K562 (cell line): Measurements from ENCODE around the gene PHOSPHO1. TPM values are rescaled to one million over a fixed set of nuclear protein-coding genes. Genes with fewer than 3 reads are reported as not detected.

Source experiments
- ASH1L ChIP-seq: fragments of 450-650 bp; IDR thresholded peaks from 2 replicates; pipeline ENCODE4 v1.6.1; 2018; ENCODE audit warnings: borderline replicate concordance, mild to moderate bottlenecking, low read depth; ENCODE audit not compliant: partially characterized antibody
- CHD1 ChIP-seq: fragments of 200-600 bp; sonication (generic); IDR thresholded peaks from one replicate; pipeline ENCODE4 v1.6.1; 2012; ENCODE audit warnings: mild to moderate bottlenecking, moderate library complexity, low read length, inconsistent platforms
- CSDE1 ChIP-seq, 2 experiments: fragments of 450-650 bp; IDR thresholded peaks; 2 replicates each; pipeline ENCODE4 v1.6.1; 2016; ENCODE audit warnings: mild to moderate bottlenecking in 1 of 2
- DNMT1 ChIP-seq: fragments of 450-650 bp; IDR thresholded peaks from 2 replicates; pipeline ENCODE4 v1.6.1; 2016; ENCODE audit warnings: antibody characterized with exemption, mild to moderate bottlenecking
- HDAC3 ChIP-seq: fragments of 450-650 bp; IDR thresholded peaks from 2 replicates; pipeline ENCODE4 v1.6.1; 2018; ENCODE audit warnings: borderline replicate concordance, mild to moderate bottlenecking, moderate library complexity; ENCODE audit not compliant: partially characterized antibody
- HNRNPH1 ChIP-seq: fragments of 200-400 bp; formaldehyde crosslinking; optimal IDR thresholded peaks from 2 replicates; pipeline ENCODE3; 2017; ENCODE audit warnings: low read depth, mild to moderate bottlenecking, low read length, moderate library complexity
- KDM5B ChIP-seq: fragments of 200-600 bp; sonication (generic); IDR thresholded peaks from 2 replicates; pipeline ENCODE4 v1.6.1; 2012; ENCODE audit warnings: low read depth, mild to moderate bottlenecking, moderate library complexity, low read length, control low read depth, inconsistent platforms; ENCODE audit not compliant: insufficient replicate concordance
- MIER1 ChIP-seq: fragments of 450-650 bp; IDR thresholded peaks from 2 replicates; pipeline ENCODE4 v1.6.1; 2016; ENCODE audit warnings: antibody characterized with exemption, mild to moderate bottlenecking, low read depth
- MYBL2 ChIP-seq, 2 experiments: fragments of 450-650 bp in 1 of 2; sonication (generic) in 1 of 2; formaldehyde crosslinking in 1 of 2; IDR thresholded peaks; 2 replicates each; pipeline versions ENCODE4 v1.6.1 to v1.8.1; 2017 to 2022; ENCODE audit warnings: borderline replicate concordance in 1 of 2, inconsistent platforms in 1 of 2, low read depth in 1 of 2, mild to moderate bottlenecking in 1 of 2, missing genetic modification reagents in 1 of 2, moderate library complexity in 1 of 2
- NFATC3 ChIP-seq: fragments of 450-650 bp; IDR thresholded peaks from 2 replicates; pipeline ENCODE4 v1.6.1; 2017; ENCODE audit warnings: mild to moderate bottlenecking
- PCBP1 ChIP-seq: fragments of 200-400 bp; formaldehyde crosslinking; IDR thresholded peaks from 2 replicates; pipeline ENCODE4 v1.6.1; 2018; ENCODE audit warnings: mild to moderate bottlenecking, low read depth, low read length; ENCODE audit not compliant: poor library complexity, severe bottlenecking
- PML ChIP-seq: IDR thresholded peaks from 2 replicates; pipeline ENCODE4 v1.6.1; 2012; ENCODE audit warnings: low read length, inconsistent platforms
- POLR2B ChIP-seq: fragments of 450-650 bp; IDR thresholded peaks from 2 replicates; pipeline ENCODE4 v1.6.1; 2018; ENCODE audit warnings: low read depth; ENCODE audit not compliant: partially characterized antibody
- POLR3G ChIP-seq: IDR thresholded peaks from 2 replicates; pipeline ENCODE4 v1.6.1; 2011; ENCODE audit not compliant: insufficient read length, insufficient replicate concordance; ENCODE audit errors: extremely low read depth
- POU5F1 ChIP-seq: fragments of 150-350 bp; IDR thresholded peaks from 2 replicates; pipeline ENCODE4 v1.6.1; 2014; ENCODE audit warnings: borderline replicate concordance, low read length, low read depth, mild to moderate bottlenecking; ENCODE audit not compliant: partially characterized antibody
- PTBP1 ChIP-seq: fragments of 200-400 bp; formaldehyde crosslinking; IDR thresholded peaks from 2 replicates; pipeline ENCODE4 v1.6.1; 2017; ENCODE audit warnings: low read depth, low read length
- SAFB2 ChIP-seq: fragments of 200-400 bp; formaldehyde crosslinking; IDR thresholded peaks from 2 replicates; pipeline ENCODE4 v1.6.1; 2018; ENCODE audit warnings: borderline replicate concordance, low read length, low read depth, moderate library complexity; ENCODE audit not compliant: severe bottlenecking
- STAT5A ChIP-seq: IDR thresholded peaks from 2 replicates; pipeline ENCODE4 v1.6.1; 2012; ENCODE audit warnings: low read length, inconsistent platforms, borderline replicate concordance
- TBP ChIP-seq: optimal IDR thresholded peaks from 2 replicates; pipeline ENCODE3; 2011; ENCODE audit warnings: low read depth, low read length, improper control_type of control experiment
- TFAM ChIP-seq: fragments of 250-450 bp; sonication (Bioruptor Pico); conservative IDR thresholded peaks from 2 replicates; pipeline ENCODE4 v1.5.0; 2021; ENCODE audit warnings: mild to moderate bottlenecking, moderate library complexity
- polyA plus RNA-seq, 8 experiments: library from polyadenylated mRNA; depleted of rRNA in 4 of 8; stranded (reverse) in 5 of 8; unstranded in 3 of 8; fragments of >200 nt; fragmentation: Nextera tagmentation in 2 of 8; fragmentation: Illumina TruSeq in 1 of 8; extraction: Ambion mirVana in 2 of 8; extraction: Trizol in 1 of 8; gene quantifications; 2 replicates each; pipeline versions ENCODE4 v1.2.1 to v1.2.3, GENCODE V29; 2011 to 2014; ENCODE audit warnings: inconsistent platforms in 1 of 8, missing spikeins in 1 of 8
- total RNA-seq, 7 experiments: library from RNA; depleted of rRNA in 6 of 7; stranded (reverse); fragments of >200 nt in 6 of 7; fragmentation: Illumina TruSeq in 2 of 7; extraction: Trizol in 2 of 7; gene quantifications; 2 replicates each; pipeline versions ENCODE4 v1.2.1 to v1.2.3, GENCODE V29; 2011 to 2021; ENCODE audit warnings: low replicate concordance in 1 of 7
- TF ChIP-seq, protein P1 (sequence below): IDR thresholded peaks from 3 replicates; pipeline ENCODE4 v1.6.1; 2011; ENCODE audit warnings: borderline replicate concordance, mild to moderate bottlenecking; ENCODE audit not compliant: insufficient read length, insufficient read depth
- TF ChIP-seq, protein P2 (sequence below): sonication (generic); formaldehyde crosslinking; IDR thresholded peaks from 2 replicates; pipeline ENCODE4 v1.8.1; 2022; ENCODE audit warnings: missing genetic modification reagents
- TF ChIP-seq, protein P3 (sequence below): sonication (generic); formaldehyde crosslinking; IDR thresholded peaks from 2 replicates; pipeline ENCODE4 v1.8.0; 2022; ENCODE audit warnings: missing genetic modification reagents, mild to moderate bottlenecking, moderate library complexity, borderline replicate concordance

PHOSPHO1 gene
- total and polyA plus RNA-seq, 9 of the 15 experiments (the other 6 are each of a cell fraction or from before 2014, with no cell fraction given): 0.06 to 0.07 TPM; not detected in 7

DNA sequence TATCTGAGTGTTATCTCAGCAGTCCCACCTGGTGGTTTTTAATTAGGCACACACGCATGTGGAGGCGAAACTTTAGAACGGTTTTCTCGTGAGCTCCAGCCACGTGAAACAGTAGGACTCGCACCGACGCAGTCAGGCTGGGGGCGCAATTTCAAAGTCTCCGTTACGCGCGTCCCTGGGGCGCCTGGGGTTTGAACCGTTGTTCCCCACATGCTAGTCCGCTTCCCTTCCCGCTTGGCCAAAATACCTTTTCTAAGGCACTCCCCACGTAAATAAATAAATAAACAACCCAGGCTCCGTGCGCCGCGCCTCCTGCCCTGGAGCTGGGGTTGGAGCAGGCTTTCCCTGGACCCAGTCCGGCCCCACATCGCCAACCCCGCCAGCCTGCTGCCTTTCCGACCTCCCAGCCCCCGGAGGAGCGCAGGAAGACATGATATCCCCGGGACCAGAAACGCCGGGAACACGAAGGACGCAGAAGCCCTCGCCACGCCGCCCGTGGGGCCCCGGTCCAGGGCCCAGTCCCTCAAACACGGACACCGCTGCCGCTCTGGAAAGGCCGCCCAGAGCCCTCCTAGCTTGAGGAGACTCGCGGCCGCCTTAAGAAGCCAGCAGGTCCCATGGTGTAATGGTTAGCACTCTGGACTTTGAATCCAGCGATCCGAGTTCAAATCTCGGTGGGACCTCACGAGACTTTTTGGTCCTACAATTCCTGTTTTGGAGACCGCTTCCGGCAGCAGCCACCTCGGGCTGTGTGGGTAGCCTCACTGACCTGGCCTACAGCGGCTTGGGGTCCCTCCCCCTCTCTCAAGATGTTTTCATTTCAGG is 38.5 kb downstream of the PHOSPHO1 start (continued):
- TF ChIP-seq, protein P1, sequence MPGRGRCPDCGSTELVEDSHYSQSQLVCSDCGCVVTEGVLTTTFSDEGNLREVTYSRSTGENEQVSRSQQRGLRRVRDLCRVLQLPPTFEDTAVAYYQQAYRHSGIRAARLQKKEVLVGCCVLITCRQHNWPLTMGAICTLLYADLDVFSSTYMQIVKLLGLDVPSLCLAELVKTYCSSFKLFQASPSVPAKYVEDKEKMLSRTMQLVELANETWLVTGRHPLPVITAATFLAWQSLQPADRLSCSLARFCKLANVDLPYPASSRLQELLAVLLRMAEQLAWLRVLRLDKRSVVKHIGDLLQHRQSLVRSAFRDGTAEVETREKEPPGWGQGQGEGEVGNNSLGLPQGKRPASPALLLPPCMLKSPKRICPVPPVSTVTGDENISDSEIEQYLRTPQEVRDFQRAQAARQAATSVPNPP: no peak
- TF ChIP-seq TBP: peak; percentile 99
- no peak for TF ChIP-seq ASH1L
- TF ChIP-seq PCBP1: no peak
- TF ChIP-seq POU5F1: peak; percentile 21
- TF ChIP-seq MIER1: no peak
- TF ChIP-seq STAT5A: peak; percentile 60; the same call in 1 of the 2 replicates
- TF ChIP-seq SAFB2: no peak
- TF ChIP-seq NFATC3: no peak
- peak in 1 of 2 experiments; percentile 76; a peak in 2 of 4 replicates for TF ChIP-seq CSDE1 (IDR thresholded peaks at IDR 0.05)
- TF ChIP-seq KDM5B: peak; percentile 31
- no peak for TF ChIP-seq PML
- TF ChIP-seq, protein P2, sequence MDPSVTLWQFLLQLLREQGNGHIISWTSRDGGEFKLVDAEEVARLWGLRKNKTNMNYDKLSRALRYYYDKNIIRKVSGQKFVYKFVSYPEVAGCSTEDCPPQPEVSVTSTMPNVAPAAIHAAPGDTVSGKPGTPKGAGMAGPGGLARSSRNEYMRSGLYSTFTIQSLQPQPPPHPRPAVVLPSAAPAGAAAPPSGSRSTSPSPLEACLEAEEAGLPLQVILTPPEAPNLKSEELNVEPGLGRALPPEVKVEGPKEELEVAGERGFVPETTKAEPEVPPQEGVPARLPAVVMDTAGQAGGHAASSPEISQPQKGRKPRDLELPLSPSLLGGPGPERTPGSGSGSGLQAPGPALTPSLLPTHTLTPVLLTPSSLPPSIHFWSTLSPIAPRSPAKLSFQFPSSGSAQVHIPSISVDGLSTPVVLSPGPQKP (CRISPR knock-in tag): no peak
- TF ChIP-seq DNMT1: no peak
- TF ChIP-seq TFAM (CRISPR knock-in tag): no peak
- no peak for TF ChIP-seq HNRNPH1
- peak; percentile 60 for TF ChIP-seq POLR2B
- peak; percentile 74 for TF ChIP-seq CHD1
- no peak for TF ChIP-seq POLR3G
- TF ChIP-seq MYBL2 (IDR thresholded peaks at IDR 0.05; ENCODE audit: low read depth): peak; percentile 96
- TF ChIP-seq MYBL2 (CRISPR knock-in tag; IDR thresholded peaks at IDR 0.05; ENCODE audit: borderline replicate concordance): peak; percentile 83; the same call in 1 of the 2 replicates
- TF ChIP-seq, protein P3, sequence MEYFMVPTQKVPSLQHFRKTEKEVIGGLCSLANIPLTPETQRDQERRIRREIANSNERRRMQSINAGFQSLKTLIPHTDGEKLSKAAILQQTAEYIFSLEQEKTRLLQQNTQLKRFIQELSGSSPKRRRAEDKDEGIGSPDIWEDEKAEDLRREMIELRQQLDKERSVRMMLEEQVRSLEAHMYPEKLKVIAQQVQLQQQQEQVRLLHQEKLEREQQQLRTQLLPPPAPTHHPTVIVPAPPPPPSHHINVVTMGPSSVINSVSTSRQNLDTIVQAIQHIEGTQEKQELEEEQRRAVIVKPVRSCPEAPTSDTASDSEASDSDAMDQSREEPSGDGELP (CRISPR knock-in tag): peak; percentile 85
- TF ChIP-seq HDAC3: peak; percentile 2
- TF ChIP-seq PTBP1: 0 out of 2 replicates have a peak, but pooled peaks have one; percentile 36
